SK-N-SH (cell line): Measurements from ENCODE around the gene KLHL13. TPM values are rescaled to one million over a fixed set of nuclear protein-coding genes. Genes with fewer than 3 reads are reported as not detected.

Experiments
- CTCF ChIA-PET: fragments of 300-600, 350-600 bp; formaldehyde crosslinking; extraction: SDS; loops from one replicate; lab custom pipeline; 2021; lab: Yijun Ruan, JAX
- POLR2A ChIA-PET: fragments of 350-600 bp; sonication (Branson Sonifier 250); formaldehyde crosslinking; extraction: SDS; loops from one replicate; lab custom pipeline; 2020; ENCODE audit warnings: antibody characterized with exemption, inconsistent platforms; lab: Yijun Ruan, JAX
- DNase-seq: peaks from one replicate; pipeline ENCODE4 v3.0.0; 2012
- H2AFZ ChIP-seq: fragments of 200-600 bp; sonication (generic); 2 replicates; pipeline ENCODE4 v1.8.1; 2016; ENCODE audit warnings: antibody characterized with exemption, mild to moderate bottlenecking, low read depth
- H3F3A ChIP-seq: fragments of 200-600 bp; sonication (generic); replicated peaks from 2 replicates; pipeline ENCODE3; 2016; ENCODE audit warnings: antibody characterized with exemption, mild to moderate bottlenecking; ENCODE audit not compliant: insufficient read depth
- H3K27ac ChIP-seq, 2 experiments: fragments of 200-500 bp in 1 of 2; fragments of 200-600 bp in 1 of 2; sonication (Bioruptor generic) in 1 of 2; sonication (generic), shearing (Covaris generic) in 1 of 2; 2 replicates each; pipeline versions ENCODE4 v1.5.1 to v1.6.1; 2014 to 2016; ENCODE audit warnings: low read depth in 2 of 2, inconsistent platforms in 1 of 2, low read length in 1 of 2, mild to moderate bottlenecking in 1 of 2, mixed read lengths in 1 of 2
- H3K27me3 ChIP-seq: fragments of 200-600 bp; sonication (generic), shearing (Covaris generic); 2 replicates; pipeline ENCODE4 v1.6.1; 2016; ENCODE audit warnings: mixed run types; ENCODE audit not compliant: insufficient read depth
- H3K36me3 ChIP-seq, 2 experiments: fragments of 200-500 bp in 1 of 2; fragments of 200-600 bp in 1 of 2; sonication (Bioruptor generic) in 1 of 2; sonication (generic) in 1 of 2; replicated peaks in 1 of 2; 2 replicates each; pipeline versions ENCODE3 to v1.5.1; 2014 to 2016; ENCODE audit warnings: low read length in 1 of 2, mild to moderate bottlenecking in 1 of 2; ENCODE audit not compliant: insufficient read depth in 2 of 2, control insufficient read depth in 1 of 2
- H3K4me1 ChIP-seq, 2 experiments: fragments of 200-500 bp in 1 of 2; fragments of 200-600 bp in 1 of 2; sonication (Bioruptor generic) in 1 of 2; sonication (generic), shearing (Covaris generic) in 1 of 2; 2 replicates each; pipeline versions ENCODE4 v1.5.1 to v1.6.1; 2014 to 2016; ENCODE audit warnings: low read depth in 1 of 2, low read length in 1 of 2, mixed run types in 1 of 2; ENCODE audit not compliant: insufficient read depth in 2 of 2, control insufficient read depth in 1 of 2
- H3K4me2 ChIP-seq: fragments of 200-600 bp; sonication (generic), shearing (Covaris generic); 2 replicates; pipeline ENCODE4 v1.6.1; 2017; ENCODE audit warnings: mixed run types
- H3K4me3 ChIP-seq, 2 experiments: fragments of 200-500 bp in 1 of 2; fragments of 200-600 bp in 1 of 2; sonication (Bioruptor generic) in 1 of 2; sonication (generic), shearing (Covaris generic) in 1 of 2; 2 replicates each; pipeline versions ENCODE4 v1.5.1 to v1.8.1; 2014 to 2016; ENCODE audit warnings: low read depth in 2 of 2, inconsistent platforms in 1 of 2, low read length in 1 of 2, mild to moderate bottlenecking in 1 of 2, mixed read lengths in 1 of 2, moderate library complexity in 1 of 2
- H3K79me2 ChIP-seq: fragments of 200-600 bp; sonication (generic); 2 replicates; pipeline ENCODE4 v1.8.1; 2017; ENCODE audit warnings: mild to moderate bottlenecking; ENCODE audit not compliant: insufficient read depth
- H3K9ac ChIP-seq: fragments of 200-600 bp; sonication (generic); 2 replicates; pipeline ENCODE4 v1.6.1; 2017; ENCODE audit warnings: mixed run types
- H3K9me2 ChIP-seq: fragments of 200-600 bp; sonication (generic); 2 replicates; pipeline ENCODE4 v1.6.1; 2017; ENCODE audit warnings: mixed run types
- H3K9me3 ChIP-seq: fragments of 200-600 bp; sonication (generic); 2 replicates; pipeline ENCODE4 v1.6.1; 2017; ENCODE audit warnings: mixed run types, mild to moderate bottlenecking, moderate library complexity
- H4K20me1 ChIP-seq: fragments of 200-600 bp; sonication (generic); 2 replicates; pipeline ENCODE4 v1.6.1; 2017; ENCODE audit warnings: mild to moderate bottlenecking, mixed run types; ENCODE audit not compliant: insufficient read depth
- CHD2 ChIP-seq: fragments of 150-350 bp; IDR thresholded peaks from 2 replicates; pipeline ENCODE4 v1.6.1; 2018; ENCODE audit warnings: low read length; ENCODE audit not compliant: partially characterized antibody
- EP300 ChIP-seq, 2 experiments: IDR thresholded peaks; 2 replicates each; pipeline versions ENCODE4 v1.4.0 to v1.6.1; 2012; ENCODE audit warnings: borderline replicate concordance in 1 of 2, low read depth in 1 of 2, low read length in 1 of 2
- FOXM1 ChIP-seq: IDR thresholded peaks from 2 replicates; pipeline ENCODE4 v1.4.0; 2012; ENCODE audit warnings: low read depth, mild to moderate bottlenecking
- GABPA ChIP-seq: IDR thresholded peaks from 2 replicates; pipeline ENCODE4 v1.4.0; 2012; ENCODE audit warnings: low read depth, mild to moderate bottlenecking
- GATA2 ChIP-seq: sonication (generic); formaldehyde crosslinking; IDR thresholded peaks from 2 replicates; pipeline ENCODE4 v1.5.0; 2020; ENCODE audit warnings: mild to moderate bottlenecking, missing genetic modification reagents
- POLR2AphosphoS5 ChIP-seq: IDR thresholded peaks from 2 replicates; pipeline ENCODE4 v1.6.1; 2012; ENCODE audit warnings: low read depth, low read length
- RAD21 ChIP-seq: IDR thresholded peaks from 2 replicates; pipeline ENCODE4 v1.6.1; 2012; ENCODE audit warnings: mild to moderate bottlenecking, low read length
- RCOR1 ChIP-seq: fragments of 150-350 bp; IDR thresholded peaks from 2 replicates; pipeline ENCODE4 v1.6.1; 2017; ENCODE audit warnings: antibody characterized with exemption, low read length
- RFX5 ChIP-seq: IDR thresholded peaks from 2 replicates; pipeline ENCODE4 v1.6.1; 2012; ENCODE audit warnings: mild to moderate bottlenecking, improper control_type of control experiment, low read length
- TAF1 ChIP-seq: IDR thresholded peaks from 2 replicates; pipeline ENCODE4 v1.6.1; 2012; ENCODE audit warnings: low read depth, mild to moderate bottlenecking, low read length, moderate library complexity, borderline replicate concordance
- TCF12 ChIP-seq: IDR thresholded peaks from 2 replicates; pipeline ENCODE4 v1.4.0; 2012
- TEAD4 ChIP-seq: IDR thresholded peaks from 2 replicates; pipeline ENCODE4 v1.4.0; 2012; ENCODE audit warnings: mild to moderate bottlenecking, borderline replicate concordance; ENCODE audit not compliant: insufficient read depth
- YY1 ChIP-seq: IDR thresholded peaks from 2 replicates; pipeline ENCODE4 v1.4.0; 2012; ENCODE audit warnings: low read depth, mild to moderate bottlenecking
- WGBS: methylation state at CpG from one replicate; pipeline ENCODE4 v1.1.6; 2017; ENCODE audit warnings: low lambda C conversion rate; 5-methylcytosine and 5-hydroxymethylcytosine counted together
- polyA plus RNA-seq, 3 experiments: library from polyadenylated mRNA; depleted of rRNA; stranded (reverse); fragments of >200 nt; gene quantifications; 2 replicates each; pipeline ENCODE4 v1.2.3, GENCODE V29; 2012
- TF ChIP-seq, protein P1 (sequence below): IDR thresholded peaks from 2 replicates; pipeline ENCODE4 v1.4.0; 2012; ENCODE audit warnings: low read depth
- TF ChIP-seq, protein P2 (sequence below): IDR thresholded peaks from 2 replicates; pipeline ENCODE4 v1.6.1; 2012; ENCODE audit warnings: mild to moderate bottlenecking, low read depth, low read length, moderate library complexity
- TF ChIP-seq, protein P3 (sequence below): IDR thresholded peaks from 2 replicates; pipeline ENCODE4 v1.4.0; 2012; ENCODE audit warnings: low read depth, borderline replicate concordance

Gene KLHL13
- polyA plus RNA-seq, 1 of the 3 experiments (the other 2 are of a cell fraction): 19.5 TPM

DNA sequence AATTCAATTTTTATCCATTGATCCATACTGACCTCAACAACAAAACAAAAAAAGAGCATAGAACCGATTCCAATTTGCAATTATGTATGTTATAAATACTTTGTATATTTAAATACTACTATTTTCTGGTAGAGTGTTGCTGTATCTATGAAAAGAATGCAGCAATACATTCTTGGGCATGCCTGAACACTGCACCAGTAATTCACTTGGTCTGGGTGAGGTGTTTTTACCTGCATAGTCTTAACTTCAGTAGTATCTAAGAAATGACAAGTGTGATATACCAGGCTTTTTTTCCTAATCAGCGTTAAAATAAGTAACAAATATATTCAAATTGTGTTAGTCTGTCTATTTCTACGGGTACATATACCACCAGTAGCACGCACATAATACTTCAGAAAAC, 120.2 kb downstream of the KLHL13 start:
- no peaks in the 10 kb centered on the region for H3K9me2 ChIP-seq
- POLR2A ChIA-PET: no interaction called here
- no peak for DNase-seq
- no peaks in the 10 kb centered on the region for H3K9me3 ChIP-seq
- no peaks in the 10 kb centered on the region for H3K27me3 ChIP-seq
- no peak overlapping the region for H3K4me2 ChIP-seq
- peaks cover 0 to 3% of the 10 kb centered on the region in 2 experiments for H3K36me3 ChIP-seq
- peaks cover 0 to 4% of the 10 kb centered on the region in 2 experiments; a peak in 3 of 4 replicates for H3K4me1 ChIP-seq
- H3K27ac ChIP-seq: no peak overlapping the region
- CTCF ChIA-PET: interaction anchor here (0.6 to 3.4 kb wide), 8 partner anchors 11 to 258 kb away, joined by 3 to 15 read pairs (median 3); no protein-coding TSS in a partner anchor
- H2AFZ ChIP-seq: no peak overlapping the region
- WGBS: 42% methylated on average over 4 of the region's 4 CpGs
- no peak overlapping the region for H3K4me3 ChIP-seq
- no peak overlapping the region for H3K9ac ChIP-seq
- TF ChIP-seq TAF1 (no peak), EP300 (IDR thresholded peaks at IDR 0.05; ENCODE audit: borderline replicate concordance in 1 of 2, low read depth in 1 of 2, low read length in 1 of 2) (no peak), YY1 (no peak), GATA2 (no peak), FOXM1 (no peak), GABPA (no peak), RFX5 (no peak), CHD2 (no peak), POLR2AphosphoS5 (no peak), RCOR1 (no peak), TEAD4 (no peak)
- TF ChIP-seq, protein P1, sequence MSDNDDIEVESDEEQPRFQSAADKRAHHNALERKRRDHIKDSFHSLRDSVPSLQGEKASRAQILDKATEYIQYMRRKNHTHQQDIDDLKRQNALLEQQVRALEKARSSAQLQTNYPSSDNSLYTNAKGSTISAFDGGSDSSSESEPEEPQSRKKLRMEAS: no peak
- TF ChIP-seq, protein P2, sequence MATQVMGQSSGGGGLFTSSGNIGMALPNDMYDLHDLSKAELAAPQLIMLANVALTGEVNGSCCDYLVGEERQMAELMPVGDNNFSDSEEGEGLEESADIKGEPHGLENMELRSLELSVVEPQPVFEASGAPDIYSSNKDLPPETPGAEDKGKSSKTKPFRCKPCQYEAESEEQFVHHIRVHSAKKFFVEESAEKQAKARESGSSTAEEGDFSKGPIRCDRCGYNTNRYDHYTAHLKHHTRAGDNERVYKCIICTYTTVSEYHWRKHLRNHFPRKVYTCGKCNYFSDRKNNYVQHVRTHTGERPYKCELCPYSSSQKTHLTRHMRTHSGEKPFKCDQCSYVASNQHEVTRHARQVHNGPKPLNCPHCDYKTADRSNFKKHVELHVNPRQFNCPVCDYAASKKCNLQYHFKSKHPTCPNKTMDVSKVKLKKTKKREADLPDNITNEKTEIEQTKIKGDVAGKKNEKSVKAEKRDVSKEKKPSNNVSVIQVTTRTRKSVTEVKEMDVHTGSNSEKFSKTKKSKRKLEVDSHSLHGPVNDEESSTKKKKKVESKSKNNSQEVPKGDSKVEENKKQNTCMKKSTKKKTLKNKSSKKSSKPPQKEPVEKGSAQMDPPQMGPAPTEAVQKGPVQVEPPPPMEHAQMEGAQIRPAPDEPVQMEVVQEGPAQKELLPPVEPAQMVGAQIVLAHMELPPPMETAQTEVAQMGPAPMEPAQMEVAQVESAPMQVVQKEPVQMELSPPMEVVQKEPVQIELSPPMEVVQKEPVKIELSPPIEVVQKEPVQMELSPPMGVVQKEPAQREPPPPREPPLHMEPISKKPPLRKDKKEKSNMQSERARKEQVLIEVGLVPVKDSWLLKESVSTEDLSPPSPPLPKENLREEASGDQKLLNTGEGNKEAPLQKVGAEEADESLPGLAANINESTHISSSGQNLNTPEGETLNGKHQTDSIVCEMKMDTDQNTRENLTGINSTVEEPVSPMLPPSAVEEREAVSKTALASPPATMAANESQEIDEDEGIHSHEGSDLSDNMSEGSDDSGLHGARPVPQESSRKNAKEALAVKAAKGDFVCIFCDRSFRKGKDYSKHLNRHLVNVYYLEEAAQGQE: no peak
- H3K79me2 ChIP-seq: peaks cover 9% of the 10 kb centered on the region; the same call in 1 of the 2 replicates
- H3F3A ChIP-seq: peaks cover 2% of the 10 kb centered on the region
- no peaks in the 10 kb centered on the region for H4K20me1 ChIP-seq

DNA sequence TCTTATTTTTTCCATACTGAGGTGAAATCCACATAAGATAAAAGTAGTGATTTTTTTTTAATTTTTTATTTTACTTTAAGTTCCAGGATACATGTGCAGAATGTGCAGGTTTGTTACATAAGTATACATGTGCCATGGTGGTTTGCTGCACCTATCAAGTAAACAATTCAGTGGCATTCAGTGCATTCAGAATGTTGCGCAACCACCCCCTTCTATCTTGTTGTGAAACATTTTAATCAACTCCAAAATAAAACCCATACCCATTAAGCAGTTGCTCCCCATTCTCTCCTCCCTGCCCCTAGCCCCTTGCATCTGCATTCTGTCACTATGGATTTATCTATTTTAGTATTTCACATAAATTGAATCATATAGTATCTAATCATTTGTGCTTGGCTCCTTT, 121.2 kb downstream of the KLHL13 start:
- peaks cover 2% of the 10 kb centered on the region for H3F3A ChIP-seq
- TF ChIP-seq, protein P3, sequence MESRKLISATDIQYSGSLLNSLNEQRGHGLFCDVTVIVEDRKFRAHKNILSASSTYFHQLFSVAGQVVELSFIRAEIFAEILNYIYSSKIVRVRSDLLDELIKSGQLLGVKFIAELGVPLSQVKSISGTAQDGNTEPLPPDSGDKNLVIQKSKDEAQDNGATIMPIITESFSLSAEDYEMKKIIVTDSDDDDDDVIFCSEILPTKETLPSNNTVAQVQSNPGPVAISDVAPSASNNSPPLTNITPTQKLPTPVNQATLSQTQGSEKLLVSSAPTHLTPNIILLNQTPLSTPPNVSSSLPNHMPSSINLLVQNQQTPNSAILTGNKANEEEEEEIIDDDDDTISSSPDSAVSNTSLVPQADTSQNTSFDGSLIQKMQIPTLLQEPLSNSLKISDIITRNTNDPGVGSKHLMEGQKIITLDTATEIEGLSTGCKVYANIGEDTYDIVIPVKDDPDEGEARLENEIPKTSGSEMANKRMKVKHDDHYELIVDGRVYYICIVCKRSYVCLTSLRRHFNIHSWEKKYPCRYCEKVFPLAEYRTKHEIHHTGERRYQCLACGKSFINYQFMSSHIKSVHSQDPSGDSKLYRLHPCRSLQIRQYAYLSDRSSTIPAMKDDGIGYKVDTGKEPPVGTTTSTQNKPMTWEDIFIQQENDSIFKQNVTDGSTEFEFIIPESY: no peak
- TF ChIP-seq TCF12: no peak
- TF ChIP-seq RAD21: no peak
- TF ChIP-seq, all 33 proteins: peak for 0
- Histone ChIP-seq H2AFZ (no peak overlapping the region), H3K4me3 (no peak overlapping the region), H3K27me3 (no peaks in the 10 kb centered on the region), H3K9me2 (no peaks in the 10 kb centered on the region), H4K20me1 (no peaks in the 10 kb centered on the region), H3K4me1 (peaks cover 4 to 5% of the 10 kb centered on the region in 2 experiments; a peak in 3 of 4 replicates), H3K27ac (no peak overlapping the region), H3K36me3 (peaks cover 0 to 3% of the 10 kb centered on the region in 2 experiments), H3K9me3 (no peaks in the 10 kb centered on the region), H3K4me2 (no peak overlapping the region), H3K79me2 (peaks cover 9% of the 10 kb centered on the region; the same call in 1 of the 2 replicates), H3K9ac (no peak overlapping the region)
- ChIA-PET POLR2A (no interaction called here), CTCF (interaction anchor here (3.4 kb wide), 1 partner anchor 11 kb away, joined by 15 read pairs; no protein-coding TSS in a partner anchor)
- WGBS: 95% methylated on average over 1 of the region's 1 CpG
- DNase-seq: no peak
